NOMO-1 (cell line): Measurements from ENCODE around the gene GRAMD2B.
"Not testable (repeated sequence)": the region's sequence is repeated elsewhere in the genome, so short reads cannot be mapped to it uniquely, and the experiment has no call there.

Source experiments
- DNase-seq, 2 experiments: peaks; one replicate each; lab custom pipeline; 2025; ENCODE audit not compliant: unreplicated experiment in 2 of 2; lab: John Stamatoyannopoulos, UW

Gene GRAMD2B

GRCh38 chr5:126448720-126449119, 25.5 kb downstream of the GRAMD2B start:
- no peak for DNase-seq

GRCh38 chr5:126449751-126450271, 26.6 kb downstream of the GRAMD2B start:
- no peak for DNase-seq

- DNase-seq, result no peak
Observed at GRCh38 chr5:126450346-126450745, 27.1 kb downstream of the GRAMD2B start.

- no peak for DNase-seq
Observed at GRCh38 chr5:126450907-126451306, 27.7 kb downstream of the GRAMD2B start.

GRCh38 chr5:126452477-126452876, 29.3 kb downstream of the GRAMD2B start:
- DNase-seq, result no peak

- no peak for DNase-seq
Observed at GRCh38 chr5:126454081-126454480, 30.9 kb downstream of the GRAMD2B start.

- no peak for DNase-seq
Observed at GRCh38 chr5:126454535-126454934, 31.3 kb downstream of the GRAMD2B start.

GRCh38 chr5:126455264-126455663, 32.1 kb downstream of the GRAMD2B start:
- no peak for DNase-seq

GRCh38 chr5:126455728-126456127, 32.5 kb downstream of the GRAMD2B start:
- DNase-seq, result no peak

- no peak for DNase-seq
Observed at GRCh38 chr5:126456217-126456820, 33.1 kb downstream of the GRAMD2B start.

- no peak for DNase-seq
Observed at GRCh38 chr5:126460459-126460858, 37.2 kb downstream of the GRAMD2B start.

GRCh38 chr5:126460977-126461376, 37.8 kb downstream of the GRAMD2B start:
- DNase-seq, result no peak

GRCh38 chr5:126461838-126462237, 38.6 kb downstream of the GRAMD2B start:
- DNase-seq, result no peak

- DNase-seq, result no peak
Observed at GRCh38 chr5:126462239-126463014, 39.2 kb downstream of the GRAMD2B start.

- DNase-seq, result no peak
Observed at GRCh38 chr5:126464016-126464415, 40.8 kb downstream of the GRAMD2B start.

GRCh38 chr5:126464959-126465358, 41.8 kb downstream of the GRAMD2B start:
- no peak for DNase-seq

GRCh38 chr5:126468091-126468490, 44.9 kb downstream of the GRAMD2B start:
- no peak for DNase-seq

- DNase-seq, result no peak
Observed at GRCh38 chr5:126469536-126470316, 46.5 kb downstream of the GRAMD2B start.

GRCh38 chr5:126470529-126470928, 47.3 kb downstream of the GRAMD2B start:
- not testable (repeated sequence) for DNase-seq

GRCh38 chr5:126471247-126471646, 48.0 kb downstream of the GRAMD2B start:
- no peak for DNase-seq

GRCh38 chr5:126471875-126472537, 48.8 kb downstream of the GRAMD2B start:
- no peak for DNase-seq
